Peyer's patch (tissue), 4 donors: ENCODE measurements around the gene GALNT1.
"Not testable (repeated sequence)": the region's sequence is repeated elsewhere in the genome, so short reads cannot be mapped to it uniquely, and the experiment has no call there.

Experiments
- CTCF ChIP-seq, 6 experiments: fragments of 450-650 bp in 4 of 6; fragments of 200-600 bp in 2 of 6; sonication (generic) in 1 of 6; IDR thresholded peaks; one replicate each; pipeline ENCODE4 v1.5.1; 2017 to 2019; ENCODE audit warnings: antibody characterized with exemption in 6 of 6, mild to moderate bottlenecking in 3 of 6, moderate library complexity in 1 of 6
- POLR2A ChIP-seq, 2 donors: fragments of 450-650 bp; IDR thresholded peaks; one replicate each; pipeline ENCODE4 v1.5.1; 2017; ENCODE audit warnings: antibody characterized with exemption in 2 of 2, mild to moderate bottlenecking in 2 of 2, moderate library complexity in 2 of 2

DNA sequence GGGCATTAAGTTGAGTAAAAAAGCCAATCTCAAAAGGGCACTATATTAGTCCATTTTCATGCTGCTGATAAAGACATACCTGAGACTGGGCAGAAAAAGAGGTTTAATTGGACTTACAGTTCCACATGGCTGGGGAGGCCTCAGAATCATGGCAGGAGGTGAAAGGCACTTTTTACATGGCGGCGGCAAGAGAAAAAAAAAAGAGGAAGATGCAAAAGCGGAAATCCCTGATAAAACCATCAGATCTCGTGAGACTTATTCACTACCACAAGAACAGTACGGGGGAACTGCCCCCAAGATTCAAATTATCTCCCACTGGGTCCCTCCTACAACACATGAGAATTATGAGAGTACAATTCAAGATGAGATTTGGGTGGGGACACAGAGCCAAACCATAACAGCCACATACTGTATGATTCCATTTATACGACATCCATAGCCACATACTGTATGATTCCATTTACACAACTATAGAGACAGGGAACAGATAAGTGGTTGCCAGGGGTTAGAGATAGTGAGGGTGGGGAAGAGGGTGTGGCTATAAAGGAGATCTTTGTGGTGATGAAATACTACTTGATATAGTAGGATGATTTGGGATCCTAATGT, 5.2 kb upstream of the GALNT1 start:
- not testable (repeated sequence) for TF ChIP-seq POLR2A, CTCF (IDR thresholded peaks at IDR 0.05)
